GM21529 (cell line): ENCODE measurements around the gene PCBP3.
"Not testable (repeated sequence)": the region's sequence is repeated elsewhere in the genome, so short reads cannot be mapped to it uniquely, and the experiment has no call there.

Experiments
- ATAC-seq: cut with Tn5 transposase; IDR thresholded peaks from one replicate; pipeline ENCODE4 v1.9.1; 2021; ENCODE audit not compliant: unreplicated experiment

The PCBP3 gene

DNA sequence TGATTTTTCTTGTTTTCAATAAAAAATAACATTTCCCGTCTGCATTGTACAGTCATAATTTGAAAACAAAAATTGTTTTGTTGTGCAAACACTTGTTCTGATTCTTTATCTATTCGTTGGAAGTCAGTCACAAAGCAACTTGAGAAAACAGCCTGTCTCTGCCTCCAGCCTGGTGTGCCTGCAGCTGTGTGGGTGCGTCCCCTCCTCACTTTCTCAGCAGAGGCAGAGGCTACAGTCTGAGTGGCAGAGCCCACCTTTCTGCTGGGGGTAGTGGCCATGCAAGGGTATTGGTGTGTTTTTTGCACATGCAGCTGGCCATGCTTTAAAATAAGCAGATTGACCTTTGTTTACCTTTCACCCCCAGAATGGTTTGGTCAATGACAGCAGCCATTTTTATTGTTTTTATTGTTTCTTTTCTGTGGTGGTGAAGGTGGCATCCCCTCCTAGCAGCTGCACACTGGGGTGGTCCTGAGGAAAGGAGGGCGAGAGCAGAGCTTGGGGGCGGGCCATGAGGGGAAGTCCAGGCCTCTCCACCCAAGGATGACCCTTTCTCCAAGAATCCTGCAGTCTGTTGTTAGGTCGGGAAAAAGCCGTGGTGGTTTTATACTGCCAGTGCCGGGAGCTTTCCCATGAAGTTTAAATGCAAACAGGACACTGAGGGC is 159.6 kb downstream of the PCBP3 start:
- no peak for ATAC-seq

DNA sequence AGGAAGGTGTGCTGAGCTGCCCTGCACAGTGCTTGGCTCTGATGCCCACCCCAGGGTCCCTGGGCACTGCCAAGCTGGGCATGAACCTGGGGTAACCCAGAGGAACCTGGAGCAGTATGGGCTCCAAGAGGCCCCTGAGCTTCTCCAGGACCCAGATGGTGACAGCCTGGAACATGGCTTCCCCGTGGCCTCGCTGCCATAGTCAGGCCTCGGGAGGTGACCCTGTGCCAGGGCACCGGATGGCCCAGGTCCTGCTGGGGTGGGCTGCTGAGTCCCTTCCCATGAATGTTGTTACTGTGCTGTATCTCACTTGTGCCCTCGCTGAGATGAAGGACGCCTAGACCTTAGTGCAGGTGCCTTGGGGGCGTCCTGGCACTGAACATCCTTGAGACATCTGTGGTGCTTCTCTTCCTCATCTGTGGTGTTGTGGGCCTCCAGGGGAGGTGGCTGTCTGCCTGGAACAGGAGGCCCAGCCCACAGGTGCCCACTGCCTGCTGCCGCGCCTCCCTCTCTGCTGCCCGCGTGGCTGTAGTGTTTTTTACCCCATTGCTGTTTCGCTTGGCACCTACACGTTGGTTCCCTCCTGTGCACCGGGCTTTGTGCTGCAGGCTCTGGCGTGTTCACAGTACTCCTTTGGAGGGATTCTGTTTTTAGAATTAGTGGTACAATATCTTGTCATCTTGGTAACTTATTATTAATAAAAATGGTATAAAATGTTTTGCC is 160.3 kb downstream of the PCBP3 start:
- no peak for ATAC-seq

DNA sequence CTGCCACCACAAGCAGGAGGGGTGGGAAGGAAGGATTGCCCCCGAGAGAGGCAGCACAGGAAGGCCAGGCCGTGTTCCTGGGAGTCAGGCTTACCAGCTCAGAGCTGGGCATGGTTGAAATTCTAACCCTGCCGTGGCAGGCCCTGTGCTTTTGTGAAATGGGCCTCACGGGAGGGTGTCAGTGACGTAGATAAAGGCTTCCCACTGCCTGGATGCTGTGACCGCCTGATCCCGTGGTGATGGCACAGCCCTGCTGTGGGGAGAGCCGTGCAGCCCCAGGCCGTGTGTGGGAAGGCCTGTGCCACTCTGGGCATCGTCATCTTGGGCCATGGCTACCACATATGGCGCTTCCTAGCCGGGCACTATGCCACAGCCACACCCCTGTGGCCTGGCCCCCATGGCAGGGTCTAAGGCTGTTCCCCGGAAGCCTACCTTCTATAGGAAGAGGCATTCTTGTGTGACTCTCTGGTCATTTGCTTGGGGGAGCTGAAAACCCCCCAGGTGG is 161.3 kb downstream of the PCBP3 start:
- ATAC-seq, result no peak

DNA sequence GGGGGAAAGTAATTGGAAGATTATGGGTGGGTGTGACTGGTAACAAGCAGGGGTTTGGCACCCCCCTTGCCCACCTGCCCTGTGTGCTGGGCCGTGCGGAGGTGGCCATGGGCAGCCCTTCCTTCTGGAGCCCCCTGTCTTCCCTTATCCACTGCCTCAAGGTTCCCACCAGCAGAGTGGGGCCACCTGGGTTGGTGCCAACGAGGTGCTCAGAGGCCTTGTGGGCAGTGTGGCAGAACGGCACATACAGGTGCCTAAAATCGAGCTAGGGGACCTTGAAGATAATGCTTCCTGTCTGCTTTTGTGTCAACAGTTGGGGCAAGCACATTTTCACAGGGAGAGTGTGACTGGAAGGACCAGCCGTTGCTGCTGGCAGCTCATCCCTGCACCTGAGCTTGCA is 161.8 kb downstream of the PCBP3 start:
- no peak for ATAC-seq

DNA sequence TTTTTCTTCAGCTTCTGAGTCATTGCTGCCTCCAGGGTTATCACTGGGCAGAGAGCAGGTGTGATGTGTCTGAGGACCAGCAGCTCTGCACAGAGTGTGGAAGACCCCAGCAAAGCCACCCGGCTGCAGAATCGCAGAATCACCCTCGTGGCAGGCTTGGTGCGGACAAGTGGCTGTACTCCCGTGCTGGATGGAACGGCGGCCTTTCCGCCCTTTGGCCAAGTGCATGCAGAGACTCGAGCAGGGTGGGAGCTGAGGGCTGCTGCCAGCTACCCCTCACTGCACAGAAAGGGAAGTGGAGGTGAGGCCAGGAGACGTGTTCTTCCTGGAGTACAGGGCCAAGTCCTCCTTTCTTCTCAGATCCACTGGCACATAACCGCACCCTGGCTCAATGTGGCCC is 162.5 kb downstream of the PCBP3 start:
- no peak for ATAC-seq

DNA sequence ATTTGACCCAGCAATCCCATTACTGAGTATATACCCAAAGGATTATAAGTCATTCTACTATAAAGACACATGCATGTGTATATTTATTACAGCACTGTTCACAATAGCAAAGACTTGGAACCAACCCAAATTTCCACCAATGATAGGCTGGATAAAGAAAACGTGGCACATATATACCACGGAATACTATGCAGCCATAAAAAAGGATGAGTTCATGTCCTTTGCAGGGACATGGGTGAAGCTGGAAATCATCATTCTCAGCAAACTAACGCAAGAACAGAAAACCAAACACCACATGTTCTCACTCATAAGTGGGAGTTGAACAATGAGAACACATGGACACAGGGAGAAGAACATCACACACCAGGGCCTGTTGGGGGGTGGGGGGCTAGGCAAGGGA is 165.1 kb downstream of the PCBP3 start:
- ATAC-seq, result not testable (repeated sequence)

DNA sequence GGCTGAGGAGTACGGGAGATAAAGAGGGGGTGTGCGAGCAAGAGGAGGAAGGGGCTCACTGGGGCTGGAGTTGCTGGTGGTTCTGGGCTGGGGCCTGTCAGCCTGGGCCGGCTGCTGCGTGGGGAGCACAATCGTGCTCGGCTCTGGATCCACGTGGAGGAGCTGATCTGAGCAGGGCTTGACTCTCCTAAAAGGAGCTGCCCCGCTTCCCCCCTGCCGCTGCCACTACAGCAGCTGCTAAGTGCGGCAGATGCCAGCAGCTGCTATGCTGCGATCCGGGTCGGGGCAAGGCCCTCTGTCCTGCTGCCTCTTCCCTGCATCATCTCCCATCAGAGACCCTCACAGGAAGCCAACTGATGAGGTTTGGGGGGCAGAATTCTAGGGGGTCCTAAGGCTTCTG is 165.9 kb downstream of the PCBP3 start:
- no peak for ATAC-seq

DNA sequence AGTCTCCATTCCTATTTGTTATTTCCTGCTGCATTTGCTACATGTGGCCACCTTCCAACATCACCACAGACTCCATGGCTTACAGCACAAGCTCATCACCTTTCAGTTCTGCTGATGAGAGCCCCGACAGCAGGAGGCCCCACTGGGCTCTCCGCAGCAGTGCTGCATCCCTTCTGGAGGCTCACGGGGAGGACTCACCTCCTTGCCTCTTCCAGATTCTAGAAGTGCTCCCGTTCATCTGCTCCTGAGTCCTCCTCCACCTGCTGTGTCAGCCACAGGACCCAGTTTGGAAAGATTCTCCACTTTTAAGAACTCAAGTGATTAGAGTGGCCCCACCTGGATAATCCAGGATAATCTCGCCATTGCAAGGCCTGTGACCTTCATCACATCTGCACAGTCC is 167.6 kb downstream of the PCBP3 start:
- ATAC-seq, result no peak

DNA sequence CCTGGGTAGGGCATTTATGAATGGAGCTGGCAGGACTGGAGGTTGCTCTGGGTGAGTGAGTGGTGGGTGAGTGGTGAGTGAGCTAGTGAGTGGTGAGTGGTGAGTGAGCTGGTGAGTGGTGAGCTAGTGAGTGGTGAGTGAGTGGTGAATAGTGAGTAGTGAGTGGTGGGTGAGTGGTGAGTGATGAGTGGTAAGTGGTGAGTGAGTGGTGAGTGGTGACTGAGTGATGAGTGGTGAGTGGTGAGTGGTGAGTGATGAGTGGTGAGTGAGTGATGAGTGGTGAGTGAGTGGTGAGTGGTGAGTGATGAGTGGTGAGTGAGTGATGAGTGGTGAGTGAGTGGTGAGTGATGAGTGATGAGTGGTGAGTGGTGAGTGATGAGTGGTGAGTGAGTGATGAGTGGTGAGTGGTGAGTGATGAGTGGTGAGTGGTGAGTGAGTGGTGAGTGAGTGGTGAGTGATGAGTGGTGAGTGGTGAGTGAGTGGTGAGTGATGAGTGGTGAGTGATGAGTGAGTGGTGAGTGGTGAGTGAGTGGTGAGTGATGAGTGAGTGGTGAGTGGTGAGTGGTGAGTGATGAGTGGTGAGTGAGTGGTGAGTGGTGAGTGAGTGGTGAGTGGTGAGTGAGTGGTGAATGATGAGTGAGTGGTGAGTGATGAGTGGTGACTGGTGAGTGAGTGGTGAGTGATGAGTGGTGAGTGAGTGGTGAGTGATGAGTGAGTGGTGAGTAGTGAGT is 170.8 kb downstream of the PCBP3 start:
- not testable (repeated sequence) for ATAC-seq

DNA sequence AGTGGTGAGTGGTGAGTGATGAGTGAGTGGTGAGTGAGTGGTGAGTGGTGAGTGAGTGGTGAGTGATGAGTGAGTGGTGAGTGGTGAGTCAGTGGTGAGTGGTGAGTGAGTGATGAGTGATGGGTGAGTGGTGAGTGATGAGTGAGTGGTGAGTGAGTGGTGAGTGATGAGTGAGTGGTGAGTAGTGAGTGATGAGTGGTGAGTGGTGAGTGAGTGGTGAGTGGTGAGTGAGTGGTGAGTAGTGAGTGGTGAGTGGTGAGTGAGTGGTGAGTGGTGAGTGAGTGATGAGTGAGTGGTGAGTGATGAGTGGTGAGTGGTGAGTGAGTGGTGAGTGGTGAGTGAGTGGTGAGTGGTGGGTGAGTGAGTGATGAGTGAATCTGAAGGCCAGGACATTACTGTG is 172.3 kb downstream of the PCBP3 start:
- not testable (repeated sequence) for ATAC-seq

DNA sequence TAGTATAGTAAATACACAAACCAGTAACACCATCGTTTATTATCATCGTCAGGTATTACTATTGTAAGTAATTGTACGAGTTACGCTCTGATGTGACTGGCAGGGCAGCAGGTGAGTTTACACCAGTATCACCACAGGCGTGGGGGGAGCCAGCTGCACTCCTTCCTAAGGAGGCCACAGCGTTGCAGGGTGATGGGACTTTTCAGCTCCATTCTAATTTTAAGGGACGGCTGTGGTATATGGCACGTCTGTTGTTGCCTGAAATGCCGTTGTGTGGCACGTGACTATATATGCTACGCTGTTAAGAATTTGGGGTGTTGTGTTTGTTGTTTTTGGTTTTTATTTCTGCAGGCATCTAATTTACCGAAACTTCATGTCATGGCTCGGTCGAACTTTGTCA is 173.3 kb downstream of the PCBP3 start:
- ATAC-seq, result no peak

DNA sequence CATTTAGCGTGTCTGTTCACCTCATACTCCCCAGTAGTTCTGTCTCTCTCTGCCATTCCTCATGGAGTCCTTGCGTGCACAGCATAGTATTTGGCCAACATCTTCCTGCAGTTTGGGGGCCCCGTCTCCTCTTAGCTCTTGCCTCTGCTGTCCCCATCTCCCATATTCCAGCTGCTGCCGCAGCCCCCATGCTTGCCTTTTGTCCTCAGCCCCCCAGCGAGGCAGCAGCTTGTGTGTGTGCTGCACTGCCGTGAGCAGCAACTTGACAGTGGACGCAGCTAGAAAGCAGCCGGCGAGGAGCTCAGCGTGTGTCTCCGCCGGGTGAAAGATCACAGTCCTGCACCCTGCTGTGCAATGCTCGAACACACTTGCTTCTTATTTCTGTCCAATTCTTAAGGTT is 173.8 kb downstream of the PCBP3 start:
- ATAC-seq, result no peak

DNA sequence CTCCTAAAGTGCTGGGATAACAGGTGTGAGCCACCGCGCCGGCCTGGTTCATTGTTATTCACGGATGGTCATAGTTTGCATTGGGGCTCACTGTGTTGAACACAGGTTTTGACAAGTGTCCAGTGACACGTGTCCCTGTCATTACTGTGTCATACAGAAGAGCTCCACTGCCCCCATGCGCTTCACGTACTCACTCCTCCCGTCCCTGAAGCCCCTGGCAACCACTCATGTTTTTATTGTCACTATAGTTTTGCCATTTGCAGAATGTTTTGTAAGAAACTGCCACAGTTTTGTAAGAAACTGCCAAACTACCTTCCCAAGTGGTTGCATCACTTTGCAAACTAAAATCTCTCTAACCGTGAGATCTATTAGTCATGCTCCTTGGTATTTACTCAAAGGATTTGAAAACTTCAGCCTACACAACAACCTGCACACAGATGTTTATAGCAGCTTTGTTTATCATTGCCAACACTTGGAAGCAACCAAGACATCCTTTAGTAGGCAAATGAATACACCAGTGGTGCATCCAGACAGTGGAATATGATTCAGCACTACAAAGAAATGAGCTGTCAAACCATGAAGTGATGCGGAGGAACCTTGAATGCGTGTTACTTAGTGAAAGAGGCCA is 174.9 kb downstream of the PCBP3 start:
- ATAC-seq, result peak; percentile 28

DNA sequence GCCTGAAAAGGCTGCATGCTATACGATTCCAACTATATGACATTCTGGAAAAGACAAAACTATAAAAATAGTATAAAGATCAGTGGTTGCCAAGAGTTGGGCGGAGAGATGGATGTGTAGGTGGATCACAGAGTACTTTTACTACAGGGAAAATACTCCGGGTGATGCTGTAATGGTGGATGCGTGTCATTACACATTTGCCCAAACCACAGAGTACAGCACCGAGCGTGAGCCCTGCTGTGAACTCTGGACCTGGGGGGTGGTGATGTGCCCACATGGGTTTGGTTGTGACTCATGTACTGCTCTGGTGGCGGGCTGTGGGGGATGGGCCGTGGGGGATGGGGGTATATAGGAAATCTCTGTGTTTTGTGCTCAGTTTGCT is 175.4 kb downstream of the PCBP3 start:
- peak; percentile 49 for ATAC-seq

DNA sequence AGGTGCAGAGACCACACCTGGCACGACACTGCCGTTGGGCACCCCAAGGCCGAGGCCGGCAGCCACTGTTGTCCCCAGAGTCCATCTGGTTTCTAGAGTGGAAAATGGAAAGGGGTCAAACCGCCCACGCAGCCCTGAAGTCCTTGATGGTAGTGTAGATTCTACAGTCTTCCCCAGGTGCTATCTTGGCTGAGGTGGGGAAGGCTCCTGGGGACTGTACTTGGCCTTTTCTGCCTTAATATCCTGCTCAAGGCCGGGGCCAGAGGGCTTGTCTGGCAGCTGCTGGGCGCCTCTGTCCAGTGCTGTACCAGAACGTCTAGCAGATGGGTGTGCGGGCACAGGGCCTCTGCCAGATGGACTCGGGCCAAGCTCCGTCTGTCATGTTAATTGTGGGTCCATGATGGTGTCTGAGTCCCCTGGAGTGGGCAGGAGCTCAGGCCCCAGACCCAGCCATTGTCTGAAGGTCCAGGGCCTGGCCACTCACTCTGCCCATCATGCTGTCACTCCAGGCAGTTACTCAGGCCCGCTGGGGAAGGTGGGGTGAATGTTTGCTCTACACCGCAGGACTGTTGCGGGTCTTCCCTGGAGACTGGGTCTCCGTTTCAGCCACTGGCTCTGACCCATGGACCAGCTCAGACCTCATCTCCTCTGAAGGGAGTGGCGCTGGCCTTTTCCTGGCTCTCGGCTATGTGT is 176.1 kb downstream of the PCBP3 start:
- ATAC-seq, result no peak

DNA sequence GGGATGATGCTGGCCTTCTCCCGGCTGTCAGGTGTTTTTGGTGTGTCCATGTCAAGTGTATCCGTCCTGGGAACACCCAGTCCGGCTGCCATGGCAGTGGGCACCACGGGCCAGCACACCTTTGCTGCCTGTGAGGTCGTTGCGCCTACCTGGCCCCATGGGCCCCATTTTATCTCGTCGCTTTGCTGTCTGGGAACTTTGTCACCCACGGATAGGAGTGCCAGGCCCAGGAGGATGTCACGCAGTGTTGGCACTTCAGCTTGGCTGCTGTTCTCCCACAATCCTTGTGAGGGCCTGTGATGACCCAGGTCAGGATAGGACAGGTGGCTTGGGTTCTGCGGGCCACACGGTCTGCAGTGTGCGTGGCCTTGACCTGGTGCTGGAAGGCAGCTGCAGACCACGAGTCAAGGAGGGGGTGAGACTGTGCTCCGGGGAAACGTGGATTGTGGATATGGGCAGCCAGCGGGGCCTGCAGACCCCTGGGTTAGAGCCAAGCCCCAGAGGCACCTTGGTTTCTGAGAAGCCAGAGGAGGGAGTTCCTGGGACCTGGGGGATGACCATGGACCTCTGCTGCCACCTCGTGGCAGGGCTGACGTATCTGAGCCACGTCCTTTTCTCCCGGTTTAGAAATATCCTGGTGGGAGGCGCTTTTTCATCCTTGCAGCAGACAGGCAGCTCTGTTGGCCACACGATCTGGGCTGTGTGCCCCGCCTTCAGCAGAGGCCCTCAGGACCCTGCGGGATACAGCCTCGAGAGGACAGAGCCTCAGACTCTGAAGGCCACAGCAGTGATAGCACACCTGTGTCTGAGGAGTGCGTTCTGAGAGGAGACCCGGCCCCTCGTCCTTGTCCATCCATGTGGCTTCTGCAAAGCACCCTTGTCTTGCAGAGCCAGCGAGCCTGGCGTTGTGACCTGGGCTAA is 176.9 kb downstream of the PCBP3 start:
- peak; percentile 55 for ATAC-seq

DNA sequence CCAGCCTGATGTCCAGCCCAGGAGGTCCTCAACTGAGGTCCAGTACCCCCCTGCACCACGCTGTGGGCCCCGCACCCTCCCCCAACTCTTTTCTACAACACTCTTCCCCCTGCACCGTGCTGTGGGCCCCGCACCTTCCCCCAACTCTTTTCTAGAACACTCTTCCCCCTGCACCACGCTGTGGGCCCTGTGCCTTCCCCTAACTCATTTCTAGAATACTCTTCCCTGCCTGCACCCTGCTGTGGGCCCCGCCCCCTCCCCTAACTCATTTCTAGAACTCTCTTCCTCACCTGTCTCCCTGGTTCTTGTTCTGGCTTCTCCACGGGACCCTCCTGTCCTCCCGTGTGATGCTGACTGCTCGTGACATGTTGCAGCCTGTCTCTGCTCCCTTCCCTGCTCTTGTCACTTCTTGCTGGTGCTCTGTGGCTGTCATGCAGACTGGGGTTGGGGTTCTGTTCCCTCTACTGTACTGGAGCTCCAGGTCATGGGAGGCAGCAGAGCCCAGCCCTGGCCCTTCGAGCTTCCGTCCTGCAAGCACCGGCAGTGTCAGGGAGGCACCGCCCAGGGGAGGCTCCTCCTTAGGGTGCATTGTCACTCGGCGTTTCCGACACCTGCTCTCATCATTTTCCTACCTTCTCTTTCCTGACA is 177.9 kb downstream of the PCBP3 start:
- ATAC-seq, result no peak

DNA sequence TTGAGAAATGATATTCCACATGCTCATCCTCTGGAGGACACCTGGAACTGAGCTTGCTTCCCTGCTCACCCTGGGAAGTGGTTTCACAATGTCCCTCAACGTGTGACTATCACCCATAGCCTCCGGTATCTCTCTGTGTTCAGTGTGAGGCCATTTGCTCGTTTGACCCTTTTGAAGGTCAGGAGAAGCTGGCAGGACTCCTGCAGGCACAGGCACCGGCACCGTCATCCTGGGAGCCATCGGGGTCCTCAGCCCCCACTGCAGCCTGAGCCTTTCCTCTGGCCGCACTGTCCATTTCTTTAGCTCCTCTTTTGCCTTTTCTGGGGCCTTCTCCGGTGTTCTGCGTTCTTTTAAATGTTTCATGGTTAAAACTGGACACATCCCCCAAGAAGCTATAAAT is 178.5 kb downstream of the PCBP3 start:
- no peak for ATAC-seq

DNA sequence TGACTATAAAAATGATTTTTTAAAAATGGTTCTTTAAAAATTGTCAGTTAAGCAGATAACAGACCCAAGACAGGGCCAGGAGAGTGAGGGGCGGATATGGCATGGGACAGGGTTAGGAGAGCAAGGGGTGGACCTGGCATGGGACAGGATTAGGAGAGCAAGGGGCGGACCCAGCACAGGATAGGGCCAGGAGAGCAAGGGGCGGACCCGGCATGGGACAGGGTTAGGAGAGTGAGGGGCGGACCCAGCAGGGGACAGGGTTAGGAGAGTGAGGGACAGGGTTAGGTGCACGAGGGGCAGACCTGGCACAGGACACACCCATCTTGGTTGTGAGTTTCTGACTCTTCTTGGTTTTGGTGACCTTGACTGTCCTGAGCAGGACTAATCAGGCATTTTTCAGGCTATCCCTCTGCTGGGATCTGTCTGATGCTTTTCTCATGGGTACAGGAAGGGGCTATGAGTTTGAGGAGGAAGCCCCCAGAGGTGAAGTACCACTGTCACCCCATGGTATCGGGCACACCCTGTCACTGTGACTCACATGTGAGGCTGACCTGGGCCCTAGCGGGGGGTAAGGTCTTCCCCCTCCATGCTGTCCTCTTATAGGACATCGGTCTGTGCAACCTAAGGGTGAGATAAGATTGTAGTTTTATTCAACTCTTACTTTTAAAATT is 179.0 kb downstream of the PCBP3 start:
- ATAC-seq, result no peak
